Trophoblast cell (in vitro differentiated cells and primary cell): ENCODE measurements around the gene RNF175.
"Not testable (repeated sequence)": the region's sequence is repeated elsewhere in the genome, so short reads cannot be mapped to it uniquely, and the experiment has no call there.

Experiments
- DNase-seq, 2 donors: peaks; one replicate each; pipeline ENCODE4 v3.0.0-alpha.2; 2016
- H2AFZ ChIP-seq: 2 replicates; pipeline ENCODE4 v1.6.1; 2013; ENCODE audit warnings: low read length, moderate library complexity, mild to moderate bottlenecking; ENCODE audit not compliant: insufficient read depth, poor library complexity
- H2AK5ac ChIP-seq: 2 replicates; pipeline ENCODE4 v1.6.1; 2013; ENCODE audit warnings: mild to moderate bottlenecking, low read length
- H2BK120ac ChIP-seq: 2 replicates; pipeline ENCODE4 v1.6.1; 2013; ENCODE audit warnings: low read length, mild to moderate bottlenecking, moderate library complexity; ENCODE audit not compliant: insufficient read depth, poor library complexity
- H2BK12ac ChIP-seq: 2 replicates; pipeline ENCODE4 v1.6.1; 2013; ENCODE audit warnings: mild to moderate bottlenecking, low read length, moderate library complexity
- H2BK5ac ChIP-seq: 2 replicates; pipeline ENCODE4 v1.6.1; 2013; ENCODE audit warnings: low read length, low read depth, moderate library complexity, mild to moderate bottlenecking; ENCODE audit not compliant: poor library complexity
- H3K14ac ChIP-seq: 2 replicates; pipeline ENCODE4 v1.6.1; 2013; ENCODE audit warnings: mild to moderate bottlenecking, low read length
- H3K18ac ChIP-seq: 2 replicates; pipeline ENCODE4 v1.6.1; 2013; ENCODE audit warnings: mild to moderate bottlenecking, low read length
- H3K23ac ChIP-seq: 2 replicates; pipeline ENCODE4 v1.6.1; 2013; ENCODE audit warnings: low read length
- H3K27ac ChIP-seq: 2 replicates; pipeline ENCODE4 v1.5.1; 2013; ENCODE audit warnings: low read depth, mild to moderate bottlenecking, inconsistent platforms, low read length, moderate library complexity
- H3K27me3 ChIP-seq: 2 replicates; pipeline ENCODE4 v1.6.1; 2013; ENCODE audit warnings: inconsistent platforms, mild to moderate bottlenecking, low read length, moderate library complexity; ENCODE audit not compliant: insufficient read depth
- H3K36me3 ChIP-seq, 2 experiments: 1 replicate in 1 of 2; 2 replicates in 1 of 2; pipeline ENCODE4 v1.6.1; 2013; ENCODE audit warnings: low read length in 2 of 2, mild to moderate bottlenecking in 2 of 2, moderate library complexity in 1 of 2; ENCODE audit not compliant: insufficient read depth in 2 of 2, control insufficient read depth in 1 of 2
- H3K4ac ChIP-seq: 2 replicates; pipeline ENCODE4 v1.6.1; 2013; ENCODE audit warnings: low read depth, mild to moderate bottlenecking, low read length, moderate library complexity
- H3K4me1 ChIP-seq, 2 experiments: 1 replicate in 1 of 2; 2 replicates in 1 of 2; pipeline ENCODE4 v1.6.1; 2013; ENCODE audit warnings: low read length in 2 of 2, mild to moderate bottlenecking in 2 of 2, moderate library complexity in 1 of 2; ENCODE audit not compliant: insufficient read depth in 2 of 2, control insufficient read depth in 1 of 2
- H3K4me2 ChIP-seq: 2 replicates; pipeline ENCODE4 v1.6.1; 2013; ENCODE audit warnings: inconsistent platforms, mild to moderate bottlenecking, low read length, moderate library complexity
- H3K4me3 ChIP-seq: 2 replicates; pipeline ENCODE4 v1.5.1; 2013; ENCODE audit warnings: mild to moderate bottlenecking, low read depth, low read length, inconsistent platforms
- H3K79me1 ChIP-seq: one replicate; pipeline ENCODE4 v1.6.1; 2013; ENCODE audit warnings: low read length
- H3K79me2 ChIP-seq: 2 replicates; pipeline ENCODE4 v1.6.1; 2013; ENCODE audit warnings: low read length, mild to moderate bottlenecking; ENCODE audit not compliant: control insufficient read depth, insufficient read depth, poor library complexity
- H3K9ac ChIP-seq: 2 replicates; pipeline ENCODE4 v1.6.1; 2013; ENCODE audit warnings: mild to moderate bottlenecking, low read length
- H3K9me3 ChIP-seq: 2 replicates; pipeline ENCODE4 v1.6.1; 2013; ENCODE audit warnings: low read depth, mild to moderate bottlenecking, control low read depth, inconsistent platforms, low read length; ENCODE audit not compliant: insufficient read depth
- H4K12ac ChIP-seq: 2 replicates; pipeline ENCODE4 v1.6.1; 2013; ENCODE audit warnings: low read depth, mild to moderate bottlenecking, low read length, moderate library complexity
- H4K8ac ChIP-seq: 2 replicates; pipeline ENCODE4 v1.6.1; 2013; ENCODE audit warnings: low read depth, mild to moderate bottlenecking, low read length, moderate library complexity
- H4K91ac ChIP-seq: one replicate; pipeline ENCODE4 v1.6.1; 2013; ENCODE audit warnings: low read depth, mild to moderate bottlenecking, low read length, moderate library complexity
- WGBS: extraction: QIAGEN DNeasy Blood & Tissue Kit; methylation state at CpG from one replicate; pipeline ENCODE4 v1.1.7; 2013; ENCODE audit warnings: missing lambda C conversion rate; ENCODE audit not compliant: insufficient read length, insufficient coverage; ENCODE audit errors: extremely low coverage; 5-methylcytosine and 5-hydroxymethylcytosine counted together

Gene RNF175

GRCh38 chr4:153669838-153670237 lies 90.0 kb downstream of the RNF175 start:
- Histone ChIP-seq H4K8ac (no peak overlapping the region), H3K4me2 (no peak overlapping the region), H3K9me3 (peaks cover 2% of the 10 kb centered on the region), H4K91ac (no peak overlapping the region), H3K79me1 (no peaks in the 10 kb centered on the region), H2BK120ac (no peak overlapping the region), H3K27ac (no peak overlapping the region), H2BK12ac (no peak overlapping the region), H3K27me3 (no peaks in the 10 kb centered on the region), H3K4me1 (no peaks in the 10 kb centered on the region), H2AFZ (no peak overlapping the region), H3K4ac (no peak overlapping the region), H3K23ac (no peak overlapping the region), H3K79me2 (no peaks in the 10 kb centered on the region), H3K18ac (no peak overlapping the region), H3K36me3 (no peaks in the 10 kb centered on the region), H3K14ac (no peak overlapping the region), H2BK5ac (no peak overlapping the region), H2AK5ac (no peak overlapping the region), H4K12ac (no peak overlapping the region), H3K9ac (no peak overlapping the region), H3K4me3 (no peak overlapping the region)
- WGBS: no CpG with 5 or more reads among the region's 3 CpGs
- no peak for DNase-seq

DNA sequence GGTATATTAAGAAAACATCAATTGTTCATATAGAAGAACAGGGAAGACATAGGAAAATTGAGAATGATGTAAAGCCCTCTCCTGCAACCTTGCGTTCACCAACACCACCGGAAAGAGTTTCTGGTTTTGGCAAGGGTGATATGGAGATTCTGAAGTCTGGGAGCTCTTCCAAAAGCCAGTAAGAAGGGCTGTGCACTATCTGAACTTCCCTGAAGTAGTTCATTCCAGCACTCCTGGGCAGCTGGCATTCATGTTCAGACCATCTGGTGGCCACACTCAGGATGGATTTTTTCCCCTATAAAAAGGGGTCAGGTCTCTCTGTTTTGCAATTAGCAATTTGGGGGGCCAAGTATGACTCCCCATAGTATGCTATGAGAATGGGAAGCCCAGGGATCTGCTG lies 91.2 kb downstream of the RNF175 start:
- Histone ChIP-seq H3K36me3 (no peaks in the 10 kb centered on the region), H3K27me3 (no peaks in the 10 kb centered on the region), H3K4me2 (no peak overlapping the region), H2BK120ac (no peak overlapping the region), H3K18ac (no peak overlapping the region), H3K79me1 (no peaks in the 10 kb centered on the region), H3K27ac (no peak overlapping the region), H2BK12ac (no peak overlapping the region), H2AK5ac (no peak overlapping the region), H3K23ac (no peak overlapping the region), H3K9me3 (peaks cover 2% of the 10 kb centered on the region), H3K4ac (no peak overlapping the region), H2AFZ (no peak overlapping the region), H3K9ac (no peak overlapping the region), H4K91ac (no peak overlapping the region), H4K8ac (no peak overlapping the region), H4K12ac (no peak overlapping the region), H3K14ac (no peak overlapping the region), H3K79me2 (no peaks in the 10 kb centered on the region), H3K4me3 (no peak overlapping the region), H2BK5ac (no peak overlapping the region), H3K4me1 (no peaks in the 10 kb centered on the region)
- no CpG with 5 or more reads among the region's 2 CpGs for WGBS
- no peak for DNase-seq

- H3K79me1 ChIP-seq, H2AK5ac ChIP-seq, H3K9ac ChIP-seq, H3K9me3 ChIP-seq, H3K18ac ChIP-seq, H3K14ac ChIP-seq, H3K36me3 ChIP-seq, H3K27me3 ChIP-seq, H2BK5ac ChIP-seq, H3K4me3 ChIP-seq, H4K12ac ChIP-seq, H2BK120ac ChIP-seq, H3K4ac ChIP-seq, H3K4me2 ChIP-seq, H4K8ac ChIP-seq, H4K91ac ChIP-seq, H3K23ac ChIP-seq, H2AFZ ChIP-seq, DNase-seq, H2BK12ac ChIP-seq, H3K4me1 ChIP-seq, H3K79me2 ChIP-seq, H3K27ac ChIP-seq: not testable (repeated sequence)
- WGBS: no CpG with 5 or more reads among the region's 1 CpG
Measured at GRCh38 chr4:153666505-153666904, 93.3 kb downstream of the RNF175 start.

- Histone ChIP-seq H3K4me1 (no peaks in the 10 kb centered on the region), H3K79me1 (no peaks in the 10 kb centered on the region), H3K9ac (no peak overlapping the region), H3K4me3 (no peak overlapping the region), H4K8ac (no peak overlapping the region), H3K79me2 (no peaks in the 10 kb centered on the region), H2AFZ (no peak overlapping the region), H3K4ac (no peak overlapping the region), H4K91ac (no peak overlapping the region), H2BK12ac (no peak overlapping the region), H3K27ac (no peak overlapping the region), H3K14ac (no peak overlapping the region), H2BK120ac (no peak overlapping the region), H3K18ac (no peak overlapping the region), H3K23ac (no peak overlapping the region), H3K4me2 (no peak overlapping the region), H4K12ac (no peak overlapping the region), H3K36me3 (no peaks in the 10 kb centered on the region), H3K27me3 (no peaks in the 10 kb centered on the region), H2BK5ac (no peak overlapping the region), H2AK5ac (no peak overlapping the region), H3K9me3 (peaks cover 7% of the 10 kb centered on the region)
- no peak for DNase-seq
- WGBS: no CpG with 5 or more reads among the region's 1 CpG
Measured at GRCh38 chr4:153663667-153664066, 96.2 kb downstream of the RNF175 start.
